Activated CD4-positive, alpha-beta T cell treated with anti-CD3 and anti-CD28 coated beads, Interleukin-2, Interleukin-6, amounts not matched to agents 100 ng/mL and 50 ng/mL, durations not matched to agents 16 hours and 8 hours (primary cell): ENCODE measurements around the gene HMX1.

Experiments used
- DNase-seq: peaks from one replicate; pipeline ENCODE4 v3.0.0-alpha.2; 2020

The HMX1 gene

DNA sequence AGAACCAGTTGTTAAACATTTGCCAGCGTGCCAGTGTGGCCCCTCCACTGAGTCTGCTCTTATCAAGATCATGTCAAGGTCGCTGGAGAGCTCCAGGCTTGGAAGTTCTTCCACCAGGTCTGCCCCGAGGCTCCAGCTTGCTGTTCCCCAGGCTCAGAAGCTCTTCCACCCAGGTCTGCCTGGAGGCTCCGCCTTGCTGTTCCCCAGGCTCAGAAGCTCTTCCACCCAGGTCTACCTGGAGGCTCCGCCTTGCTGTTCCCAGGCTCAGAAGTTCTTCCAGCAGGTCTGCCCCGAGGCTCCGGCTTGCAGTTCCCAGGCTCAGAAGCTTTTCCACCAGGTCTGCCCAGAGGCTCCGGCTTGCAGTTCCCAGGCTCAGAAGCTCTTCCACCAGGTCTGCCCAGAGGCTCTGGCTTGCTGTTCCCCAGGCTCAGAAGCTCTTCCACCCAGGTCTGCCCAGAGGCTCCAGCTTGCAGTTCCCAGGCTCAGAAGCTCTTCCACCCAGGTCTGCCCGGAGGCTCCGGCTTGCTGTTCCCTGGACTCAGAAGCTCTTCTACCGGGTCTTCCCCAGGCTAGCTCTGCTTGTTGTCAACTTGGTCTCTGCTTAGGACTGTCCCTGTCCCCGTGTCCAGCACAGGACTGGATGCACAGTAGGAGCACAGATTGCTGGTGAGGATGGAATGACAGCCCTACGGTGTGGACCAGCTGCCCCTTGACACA is 54.4 kb downstream of the HMX1 start:
- DNase-seq, result no peak
